MM.1S (cell line): ENCODE measurements around the gene GABARAP.
A peak's percentile ranks its signal among the peaks of the same experiment; 100 is the strongest.

Experiments
- DNase-seq: peaks from one replicate; pipeline ENCODE4 v3.0.0-alpha.2; 2015
- H2AFZ ChIP-seq: fragments of 300-600 bp; sonication (generic); 2 replicates; pipeline ENCODE4 v1.6.0; 2016; ENCODE audit warnings: antibody characterized with exemption, low read length
- H3F3A ChIP-seq: fragments of 300-600 bp; sonication (generic); 2 replicates; pipeline ENCODE4 v1.6.1; 2016; ENCODE audit warnings: mild to moderate bottlenecking, antibody characterized with exemption, low read length, moderate library complexity, mixed read lengths; ENCODE audit not compliant: insufficient read depth
- H3K27ac ChIP-seq: fragments of 300-600 bp; sonication (generic); 2 replicates; pipeline ENCODE4 v1.5.1; 2016; ENCODE audit warnings: mild to moderate bottlenecking, low read length
- H3K27me3 ChIP-seq: fragments of 300-600 bp; sonication (generic); replicated peaks from 2 replicates; pipeline ENCODE4 v1.6.0; 2016; ENCODE audit warnings: low read length; ENCODE audit not compliant: insufficient read depth
- H3K36me3 ChIP-seq: fragments of 300-600 bp; sonication (generic); replicated peaks from 2 replicates; pipeline ENCODE4 v1.6.1; 2016; ENCODE audit warnings: mild to moderate bottlenecking, low read length, mixed read lengths; ENCODE audit not compliant: insufficient read depth
- H3K4me1 ChIP-seq: fragments of 300-600 bp; sonication (generic); 2 replicates; pipeline ENCODE4 v1.6.1; 2016; ENCODE audit warnings: low read length, mixed read lengths
- H3K4me2 ChIP-seq: fragments of 300-600 bp; sonication (generic); 2 replicates; pipeline ENCODE4 v1.6.0; 2016; ENCODE audit warnings: low read depth, low read length
- H3K4me3 ChIP-seq: fragments of 300-600 bp; sonication (generic); 2 replicates; pipeline ENCODE4 v1.5.1; 2016; ENCODE audit warnings: low read length, mixed read lengths
- H3K79me2 ChIP-seq: fragments of 300-600 bp; sonication (generic); 2 replicates; pipeline ENCODE4 v1.6.1; 2016; ENCODE audit warnings: mixed run types, low read length, mixed read lengths
- H3K9ac ChIP-seq: fragments of 300-600 bp; sonication (generic); 2 replicates; pipeline ENCODE4 v1.6.1; 2016; ENCODE audit warnings: low read length, mixed read lengths
- H3K9me2 ChIP-seq: fragments of 300-600 bp; sonication (generic); replicated peaks from 2 replicates; pipeline ENCODE4 v1.6.1; 2016; ENCODE audit warnings: mild to moderate bottlenecking, low read length, mixed read lengths; ENCODE audit not compliant: insufficient read depth
- H3K9me3 ChIP-seq: fragments of 300-600 bp; sonication (generic); replicated peaks from 2 replicates; pipeline ENCODE4 v1.6.1; 2016; ENCODE audit warnings: mild to moderate bottlenecking, low read length, mixed read lengths; ENCODE audit not compliant: insufficient read depth
- H4K20me1 ChIP-seq: fragments of 300-600 bp; sonication (generic); 2 replicates; pipeline ENCODE4 v1.6.1; 2016; ENCODE audit warnings: mild to moderate bottlenecking, low read length, moderate library complexity, mixed read lengths; ENCODE audit not compliant: insufficient read depth
- EZH2 ChIP-seq: fragments of 300-600 bp; sonication (generic); optimal IDR thresholded peaks from 2 replicates; pipeline ENCODE3; 2017; ENCODE audit warnings: low read depth, mild to moderate bottlenecking, antibody characterized with exemption, low read length, mixed read lengths
- EZH2phosphoT487 ChIP-seq: fragments of 300-600 bp; sonication (generic); IDR thresholded peaks from 2 replicates; pipeline ENCODE4 v1.6.1; 2018; ENCODE audit warnings: antibody characterized with exemption, low read length
- TF ChIP-seq, protein P1 (sequence below): fragments of 300-600 bp; sonication (generic); IDR thresholded peaks from 2 replicates; pipeline ENCODE4 v1.5.1; 2016; ENCODE audit warnings: antibody characterized with exemption, low read length, mixed read lengths

The GABARAP gene

DNA sequence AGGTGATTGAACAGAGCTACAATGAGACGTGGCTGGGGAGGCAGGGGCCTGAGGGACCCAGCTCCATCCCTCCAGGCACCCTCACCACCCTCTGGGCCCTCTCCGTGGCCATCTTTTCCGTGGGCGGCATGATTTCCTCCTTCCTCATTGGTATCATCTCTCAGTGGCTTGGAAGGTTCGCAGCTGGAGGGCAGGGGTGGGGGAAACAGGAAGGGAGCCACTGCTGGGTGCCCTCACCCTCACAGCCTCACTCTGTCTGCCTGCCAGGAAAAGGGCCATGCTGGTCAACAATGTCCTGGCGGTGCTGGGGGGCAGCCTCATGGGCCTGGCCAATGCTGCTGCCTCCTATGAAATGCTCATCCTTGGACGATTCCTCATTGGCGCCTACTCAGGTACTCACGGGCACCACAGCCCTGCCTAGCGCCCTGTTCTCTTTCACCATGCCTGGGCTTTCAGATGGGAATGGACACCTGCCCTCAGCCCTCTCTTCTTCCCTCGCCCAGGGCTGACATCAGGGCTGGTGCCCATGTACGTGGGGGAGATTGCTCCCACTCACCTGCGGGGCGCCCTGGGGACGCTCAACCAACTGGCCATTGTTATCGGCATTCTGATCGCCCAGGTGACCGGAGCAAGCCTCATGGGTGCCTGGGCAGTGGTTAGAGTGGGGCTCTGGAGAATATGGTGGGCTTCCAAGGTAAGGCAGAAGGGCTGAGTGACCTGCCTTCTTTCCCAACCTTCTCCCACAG is 41.4 kb upstream of the GABARAP start:
- H3K4me2 ChIP-seq: no peak overlapping the region

DNA sequence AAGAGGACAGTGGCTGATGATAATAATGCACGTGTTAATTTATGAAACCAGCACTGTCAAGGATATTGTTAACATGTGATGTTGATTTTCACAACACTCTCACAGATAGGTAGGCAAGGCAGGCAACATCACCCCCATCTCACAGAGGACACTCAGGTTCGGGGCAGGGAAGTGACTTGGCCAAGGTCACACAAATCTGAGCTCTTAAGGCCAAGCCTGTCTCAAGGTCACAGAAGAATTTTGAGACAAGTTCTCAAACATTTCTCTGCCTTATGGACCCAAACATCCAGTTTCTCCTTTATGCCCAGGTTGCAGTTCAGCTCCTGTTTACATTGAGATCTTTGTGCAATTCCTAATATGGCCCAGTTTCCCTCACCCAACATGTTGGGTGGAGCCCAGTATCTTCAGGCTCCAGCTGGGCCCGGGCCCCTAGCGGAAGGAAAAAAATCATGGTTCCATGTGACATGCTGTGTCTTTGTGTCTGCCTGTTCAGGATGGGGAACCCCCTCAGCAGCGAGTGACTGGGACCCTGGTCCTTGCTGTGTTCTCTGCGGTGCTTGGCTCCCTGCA is 40.6 kb upstream of the GABARAP start:
- peaks cover 10% of the 10 kb centered on the region for H3K4me1 ChIP-seq
- H4K20me1 ChIP-seq: no peaks in the 10 kb centered on the region
- no peak overlapping the region for H3K9ac ChIP-seq
- no peaks in the 10 kb centered on the region for H3K9me3 ChIP-seq
- no peaks in the 10 kb centered on the region for H3K9me2 ChIP-seq
- H3K27ac ChIP-seq: no peak overlapping the region
- DNase-seq: no peak
- TF ChIP-seq EZH2phosphoT487 (no peak), EZH2 (no peak)
- TF ChIP-seq, protein P1, sequence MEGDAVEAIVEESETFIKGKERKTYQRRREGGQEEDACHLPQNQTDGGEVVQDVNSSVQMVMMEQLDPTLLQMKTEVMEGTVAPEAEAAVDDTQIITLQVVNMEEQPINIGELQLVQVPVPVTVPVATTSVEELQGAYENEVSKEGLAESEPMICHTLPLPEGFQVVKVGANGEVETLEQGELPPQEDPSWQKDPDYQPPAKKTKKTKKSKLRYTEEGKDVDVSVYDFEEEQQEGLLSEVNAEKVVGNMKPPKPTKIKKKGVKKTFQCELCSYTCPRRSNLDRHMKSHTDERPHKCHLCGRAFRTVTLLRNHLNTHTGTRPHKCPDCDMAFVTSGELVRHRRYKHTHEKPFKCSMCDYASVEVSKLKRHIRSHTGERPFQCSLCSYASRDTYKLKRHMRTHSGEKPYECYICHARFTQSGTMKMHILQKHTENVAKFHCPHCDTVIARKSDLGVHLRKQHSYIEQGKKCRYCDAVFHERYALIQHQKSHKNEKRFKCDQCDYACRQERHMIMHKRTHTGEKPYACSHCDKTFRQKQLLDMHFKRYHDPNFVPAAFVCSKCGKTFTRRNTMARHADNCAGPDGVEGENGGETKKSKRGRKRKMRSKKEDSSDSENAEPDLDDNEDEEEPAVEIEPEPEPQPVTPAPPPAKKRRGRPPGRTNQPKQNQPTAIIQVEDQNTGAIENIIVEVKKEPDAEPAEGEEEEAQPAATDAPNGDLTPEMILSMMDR: no peak
- H3F3A ChIP-seq: peaks cover 8% of the 10 kb centered on the region
- H3K4me3 ChIP-seq: no peak overlapping the region
- H3K27me3 ChIP-seq: peaks cover 78% of the 10 kb centered on the region
- H2AFZ ChIP-seq: no peak overlapping the region
- H3K36me3 ChIP-seq: no peaks in the 10 kb centered on the region
- H3K4me2 ChIP-seq: no peak overlapping the region
- H3K79me2 ChIP-seq: no peaks in the 10 kb centered on the region

More for the DNA sequence above, 41.4 kb upstream of the GABARAP start:
- Histone ChIP-seq H3F3A (peaks cover 8% of the 10 kb centered on the region), H3K9ac (no peak overlapping the region), H3K27me3 (peaks cover 85% of the 10 kb centered on the region), H3K9me3 (no peaks in the 10 kb centered on the region), H3K79me2 (no peaks in the 10 kb centered on the region), H3K9me2 (no peaks in the 10 kb centered on the region), H2AFZ (no peak overlapping the region), H3K4me3 (no peak overlapping the region), H4K20me1 (no peaks in the 10 kb centered on the region), H3K27ac (no peak overlapping the region), H3K4me1 (peaks cover 10% of the 10 kb centered on the region), H3K36me3 (no peaks in the 10 kb centered on the region)
- TF ChIP-seq EZH2 (no peak), EZH2phosphoT487 (no peak)
- TF ChIP-seq, protein P1: no peak
- no peak for DNase-seq

DNA sequence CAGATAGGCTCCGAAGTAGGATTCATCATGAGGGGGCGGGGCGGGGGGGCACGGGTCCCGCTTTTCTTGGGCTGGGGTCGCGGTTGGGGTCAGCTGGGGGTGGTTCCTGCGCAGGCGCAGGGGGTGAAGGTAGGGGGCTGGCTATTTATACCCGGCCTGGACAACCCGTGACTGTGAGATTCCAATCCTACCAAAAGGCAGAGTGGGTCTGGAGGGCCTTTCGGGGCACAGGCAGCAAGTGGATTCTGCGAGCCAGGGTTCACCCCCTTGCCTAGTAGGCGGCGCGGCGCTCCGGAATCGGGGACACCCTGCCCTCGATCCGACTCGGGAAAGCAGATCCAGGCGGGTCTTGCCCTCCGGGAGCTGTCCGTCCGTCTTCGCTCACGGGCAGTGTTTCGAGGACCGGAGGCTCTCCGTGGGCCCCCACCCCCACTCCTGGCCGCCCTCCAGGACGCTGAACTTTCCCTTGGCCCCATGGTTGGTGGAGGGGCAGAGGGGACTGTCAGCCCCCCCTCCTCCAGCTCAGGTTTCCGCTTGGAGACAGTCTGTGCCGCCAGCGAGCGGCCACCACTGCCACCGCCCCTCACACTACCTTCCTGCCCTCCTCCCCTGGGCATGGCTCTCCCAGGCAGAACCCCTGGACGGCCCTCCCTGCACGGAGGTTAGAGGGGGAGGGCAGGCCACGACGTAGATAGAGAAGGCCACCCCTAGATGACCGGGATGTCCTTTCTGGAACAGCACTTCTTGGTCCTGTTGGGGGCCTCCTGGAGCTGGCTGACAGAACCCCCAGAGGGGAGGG is 39.9 kb upstream of the GABARAP start:
- DNase-seq: no peak
- Histone ChIP-seq H3K4me3 (peak overlapping the region; percentile 65), H3K36me3 (no peaks in the 10 kb centered on the region), H3K27ac (no peak overlapping the region), H3K9me3 (no peaks in the 10 kb centered on the region), H3K9ac (no peak overlapping the region), H2AFZ (peak overlapping the region; percentile 85; the same call in 1 of the 2 replicates), H4K20me1 (no peaks in the 10 kb centered on the region), H3F3A (peaks cover 8% of the 10 kb centered on the region), H3K79me2 (no peaks in the 10 kb centered on the region), H3K9me2 (no peaks in the 10 kb centered on the region), H3K4me2 (peak overlapping the region; percentile 97), H3K4me1 (peaks cover 10% of the 10 kb centered on the region), H3K27me3 (peaks cover 78% of the 10 kb centered on the region)
- no peak for TF ChIP-seq EZH2phosphoT487
- TF ChIP-seq, protein P1: no peak
- TF ChIP-seq EZH2: no peak
